Measurements from ENCODE around the gene STK10.

The STK10 gene

DNA sequence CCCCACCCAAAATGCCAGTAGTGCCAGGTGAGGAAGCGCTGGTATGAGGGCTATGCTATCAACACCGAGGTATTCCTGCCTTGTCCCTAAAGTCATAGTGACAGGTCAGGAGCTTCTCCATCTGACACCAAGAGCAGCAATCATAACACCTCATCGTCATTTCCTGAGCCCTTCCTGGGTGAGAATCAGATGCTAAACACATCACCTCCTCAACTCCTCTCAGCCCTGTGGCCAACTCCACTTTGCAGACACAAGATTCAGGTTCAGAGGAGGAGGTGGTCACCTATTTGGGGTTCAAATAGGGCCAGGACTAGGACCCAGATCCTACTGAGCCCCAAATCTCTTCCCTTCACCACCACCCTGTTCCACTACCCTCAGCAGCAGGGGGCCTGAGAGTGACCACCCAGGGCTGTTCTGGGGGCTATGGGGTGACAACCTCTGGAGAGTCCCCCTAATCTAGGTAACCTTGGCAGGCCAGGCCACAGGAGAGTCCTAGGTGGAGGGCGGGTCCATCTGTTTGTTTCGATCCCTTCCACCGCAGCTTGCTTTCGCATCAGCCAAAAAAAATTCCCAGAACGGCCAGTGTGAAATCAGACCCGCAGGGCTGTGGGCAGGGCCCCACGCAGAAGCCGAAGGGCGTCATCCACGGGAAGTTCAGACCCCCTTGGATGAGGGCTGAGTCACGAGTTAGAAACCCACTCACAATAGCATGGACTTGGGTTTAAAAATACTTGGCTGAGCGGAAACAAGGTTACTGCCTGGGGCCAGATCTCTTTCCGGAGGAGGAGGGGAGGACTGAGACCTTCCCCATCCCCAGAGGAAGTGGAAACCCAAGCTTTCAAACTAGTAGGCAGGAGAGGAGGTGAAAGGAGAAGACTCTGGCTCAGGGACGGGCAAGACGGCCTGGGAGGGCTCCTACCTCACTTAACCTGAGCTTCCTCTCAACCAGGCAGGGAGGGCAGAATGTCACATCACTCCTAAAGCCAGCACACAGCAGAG is 8.7 kb downstream of the STK10 start:
- ATAC-seq, result peak; percentile 56
- H3K9me3 Mint-ChIP-seq, result peaks cover 5 to 7% of the 10 kb centered on the region in 2 donors

DNA sequence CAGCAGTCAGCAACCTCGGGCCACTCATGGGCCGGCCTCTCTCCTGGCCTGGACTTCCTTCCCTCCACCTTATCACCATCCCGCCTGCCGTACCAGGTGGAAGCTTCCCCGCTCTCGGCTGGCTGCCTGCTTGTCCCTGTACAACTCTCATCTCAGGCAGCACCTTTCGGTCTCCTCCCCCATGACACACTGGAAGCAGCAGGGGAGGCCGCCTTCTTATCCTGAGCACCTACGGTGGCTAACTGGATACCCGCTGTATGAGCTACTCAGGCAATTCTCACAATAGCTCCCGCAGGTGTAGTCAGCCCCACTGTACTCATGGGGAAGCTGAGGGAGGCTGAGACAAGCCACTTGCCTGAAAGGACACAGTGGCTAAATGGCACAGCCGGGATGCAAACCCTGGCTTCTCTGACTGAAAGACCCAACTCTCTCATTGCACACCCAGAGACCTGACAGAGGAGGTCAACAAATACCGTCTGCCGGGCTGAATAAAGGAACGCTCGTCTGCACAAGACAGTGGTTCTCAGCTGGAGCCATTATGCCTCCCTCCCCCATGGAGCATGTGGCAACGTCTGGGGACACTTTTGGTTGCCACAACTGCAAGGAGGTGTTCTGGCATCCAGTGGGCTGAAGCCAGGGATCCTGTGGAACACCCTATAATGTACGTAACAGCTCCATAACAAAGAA is 9.6 kb downstream of the STK10 start:
- H3K4me3 Mint-ChIP-seq, result peak overlapping the region; percentile 72 to 73
- peak; percentile 4 for ATAC-seq
- H3K4me1 Mint-ChIP-seq, result peaks cover 99% of the 10 kb centered on the region
- H3K27ac Mint-ChIP-seq, result peak overlapping the region; percentile 86 to 97
- H3K27me3 Mint-ChIP-seq, result no peaks in the 10 kb centered on the region
- DNase-seq, result peak; percentile 58 to 63
- H3K9me3 Mint-ChIP-seq, result peaks cover 5 to 7% of the 10 kb centered on the region in 2 donors

More for the DNA sequence above, 8.7 kb downstream of the STK10 start:
- peak overlapping the region; percentile 86 to 97 for H3K27ac Mint-ChIP-seq
- H3K4me1 Mint-ChIP-seq, result peaks cover 99% of the 10 kb centered on the region
- DNase-seq, result peak; percentile 64 to 76
- no peaks in the 10 kb centered on the region for H3K27me3 Mint-ChIP-seq
- H3K4me3 Mint-ChIP-seq, result peak overlapping the region; percentile 72 to 73

DNA sequence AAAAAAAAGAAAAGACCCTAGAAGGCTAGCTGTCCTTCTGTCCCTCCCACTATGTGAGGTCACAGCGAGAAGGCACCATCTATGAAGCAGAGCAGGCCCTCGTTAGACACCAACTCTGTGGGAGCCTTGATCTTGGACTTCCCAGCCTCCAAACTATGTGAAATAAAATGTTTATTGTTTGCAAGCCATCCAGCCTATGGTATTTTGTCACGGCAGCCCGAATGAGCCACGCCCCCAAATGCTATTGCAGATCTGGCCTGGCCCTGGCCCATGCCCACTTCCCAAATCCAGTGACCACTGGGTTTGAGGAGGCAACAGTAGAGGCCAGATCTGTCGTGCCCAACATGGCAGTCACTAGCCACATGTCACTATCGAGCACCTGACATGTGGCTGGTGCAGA is 10.8 kb downstream of the STK10 start:
- DNase-seq (no peak), ATAC-seq (no peak)
- Mint-ChIP-seq H3K4me1 (peaks cover 99% of the 10 kb centered on the region), H3K27ac (no peak overlapping the region), H3K27me3 (no peaks in the 10 kb centered on the region), H3K9me3 (peaks cover 5 to 7% of the 10 kb centered on the region in 2 donors), H3K4me3 (peak overlapping the region; percentile 73 to 85)

DNA sequence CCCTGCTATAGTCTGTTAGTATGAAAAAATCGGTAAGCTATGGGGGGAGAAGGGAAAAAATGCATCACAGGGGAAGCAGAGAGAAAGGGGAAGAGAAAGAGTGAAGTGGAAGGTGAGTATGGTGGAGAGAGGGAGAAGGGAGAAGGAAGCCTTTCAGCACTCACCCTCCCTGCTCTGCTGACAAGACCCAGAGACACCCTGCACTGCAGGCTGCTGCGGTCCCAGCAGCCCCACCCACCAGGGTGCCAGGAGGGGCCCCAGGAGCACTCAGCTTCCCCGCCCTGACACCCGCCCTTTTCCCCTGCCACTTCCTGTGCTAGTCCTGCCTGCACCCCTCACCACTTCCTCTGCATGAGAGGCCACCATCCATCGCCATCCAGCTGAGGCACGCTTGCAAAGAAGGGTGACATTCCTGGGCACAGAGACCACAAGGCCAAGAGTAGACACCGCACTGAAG is 12.7 kb downstream of the STK10 start:
- peaks cover 5 to 7% of the 10 kb centered on the region in 2 donors for H3K9me3 Mint-ChIP-seq
- H3K27ac Mint-ChIP-seq, result peak overlapping the region; percentile 87 to 94
- ATAC-seq (peak; percentile 80), DNase-seq (peak; percentile 78 to 87)
- peak overlapping the region; percentile 78 to 85 for H3K4me3 Mint-ChIP-seq
- H3K27me3 Mint-ChIP-seq, result no peaks in the 10 kb centered on the region
- peaks cover 100% of the 10 kb centered on the region for H3K4me1 Mint-ChIP-seq

DNA sequence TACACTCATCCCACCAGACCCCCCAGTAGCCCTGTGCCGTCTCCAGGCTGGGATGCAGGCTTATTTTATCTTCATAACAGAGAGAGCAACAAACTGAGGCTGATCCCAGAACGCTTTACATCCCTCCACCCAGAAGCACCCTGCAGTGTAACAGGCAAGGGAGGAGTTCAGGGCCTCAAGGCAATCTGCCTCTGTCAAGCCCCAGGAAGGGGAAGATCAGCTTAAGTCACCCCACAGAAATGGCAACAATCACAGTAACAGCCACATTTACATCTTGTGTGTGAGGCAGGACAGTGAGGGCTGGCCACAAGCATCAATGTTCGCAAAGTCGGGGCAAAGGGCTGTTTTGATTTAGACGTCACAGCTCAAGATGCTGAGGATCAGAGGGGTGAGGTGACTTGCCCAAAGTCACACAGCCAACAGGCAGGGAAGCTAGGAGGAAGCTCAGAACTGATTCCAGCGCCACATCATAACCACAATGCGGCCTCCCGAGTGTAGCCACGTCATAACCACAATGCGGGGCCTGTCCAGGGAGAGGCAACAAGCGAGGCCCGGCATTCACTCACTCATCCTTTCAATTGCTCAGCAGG is 14.4 kb downstream of the STK10 start:
- Mint-ChIP-seq H3K4me1 (peaks cover 100% of the 10 kb centered on the region), H3K27ac (peak overlapping the region; percentile 83 to 94), H3K9me3 (peaks cover 5 to 7% of the 10 kb centered on the region in 2 donors), H3K4me3 (peak overlapping the region; percentile 78 to 85), H3K27me3 (no peaks in the 10 kb centered on the region)
- peak; percentile 23 for ATAC-seq
- peak; percentile 48 to 83 for DNase-seq

DNA sequence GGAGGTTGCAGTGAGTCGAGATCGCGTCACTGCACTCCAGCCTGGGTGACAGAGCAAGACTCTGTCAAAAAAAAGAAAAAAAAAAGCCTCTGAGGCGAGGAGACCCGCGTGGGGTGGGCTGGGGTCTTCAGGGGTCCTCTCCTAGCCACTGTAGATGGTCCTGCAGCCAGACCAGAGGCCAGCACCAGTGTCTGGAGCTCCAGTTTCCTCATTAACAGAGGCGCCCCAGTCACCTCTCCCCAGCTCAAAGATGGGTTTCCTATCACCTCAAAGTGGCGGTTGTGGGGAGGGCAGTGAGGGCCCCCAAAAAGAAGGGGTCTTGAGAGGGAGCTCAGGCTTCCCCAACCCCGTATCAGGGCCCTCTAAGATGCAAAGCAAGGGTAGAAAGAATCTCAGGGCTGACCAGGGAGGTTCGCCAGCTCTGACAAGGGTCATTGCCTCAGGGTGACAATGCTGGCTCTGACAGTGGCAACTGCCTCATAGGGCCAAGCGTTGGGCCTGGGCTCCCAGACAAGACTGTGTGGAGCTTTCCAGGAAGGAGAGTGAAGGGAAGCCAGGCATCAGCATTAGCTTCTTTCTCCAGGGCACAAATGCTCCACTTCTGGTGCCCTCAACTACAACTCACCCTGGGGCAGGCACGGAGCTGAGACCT is 15.0 kb downstream of the STK10 start:
- Mint-ChIP-seq H3K4me3 (peak overlapping the region; percentile 78 to 85), H3K27ac (peak overlapping the region; percentile 83 to 94)
- peak in 1 of 2 donors; percentile 8 for DNase-seq

DNA sequence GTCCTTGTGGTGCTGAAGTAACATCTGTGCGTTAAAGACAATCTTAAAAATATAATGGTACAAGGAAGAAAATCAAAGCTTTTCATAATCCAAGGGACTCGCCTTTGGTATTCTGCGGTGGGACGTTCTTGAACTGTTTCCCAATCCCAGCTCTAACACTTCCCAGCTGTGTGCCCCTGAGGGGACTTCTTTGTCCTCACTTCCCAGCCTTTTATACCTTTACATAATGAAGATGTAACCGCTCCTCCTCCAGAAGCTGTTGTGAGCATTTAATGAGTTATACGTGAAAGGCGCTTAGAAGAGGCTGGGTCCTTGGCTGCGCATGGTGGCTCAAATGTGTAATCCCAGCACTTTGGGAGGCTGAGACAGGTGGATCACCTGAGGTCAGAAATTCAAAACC is 16.9 kb downstream of the STK10 start:
- ATAC-seq (no peak), DNase-seq (no peak)
- Mint-ChIP-seq H3K9me3 (no peaks in the 10 kb centered on the region), H3K27me3 (no peaks in the 10 kb centered on the region), H3K27ac (peak overlapping the region in 1 of 2 donors; percentile 27), H3K4me1 (peaks cover 96% of the 10 kb centered on the region), H3K4me3 (no peak overlapping the region)

More for the DNA sequence above, 15.0 kb downstream of the STK10 start:
- Mint-ChIP-seq H3K4me1 (peaks cover 100% of the 10 kb centered on the region), H3K27me3 (no peaks in the 10 kb centered on the region), H3K9me3 (peaks cover under 1 to 1% of the 10 kb centered on the region in 2 donors)
- no peak for ATAC-seq

DNA sequence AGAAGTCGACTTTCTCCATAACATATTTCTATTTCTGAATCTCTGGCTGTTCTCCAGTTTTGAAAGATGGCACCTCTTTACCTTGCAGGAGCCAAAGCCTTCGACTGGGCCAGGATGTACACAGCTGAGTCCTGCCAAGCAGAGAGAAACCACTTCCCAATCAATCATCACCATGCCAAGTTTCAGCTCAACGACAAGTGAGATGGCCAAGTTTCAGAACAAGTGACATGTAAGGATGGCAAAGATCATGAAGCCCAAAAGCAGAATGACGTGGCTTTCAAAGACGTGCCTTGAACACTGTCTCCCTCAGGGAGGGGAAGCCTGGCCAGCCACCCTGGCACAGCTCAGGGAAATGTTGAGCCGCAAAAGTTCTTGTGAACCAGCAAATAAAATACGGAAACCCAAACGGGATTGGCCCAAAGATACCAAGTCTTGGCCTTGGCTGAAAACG is 17.7 kb downstream of the STK10 start:
- H3K27me3 Mint-ChIP-seq, result no peaks in the 10 kb centered on the region
- H3K4me3 Mint-ChIP-seq, result peak overlapping the region; percentile 71 to 74
- ATAC-seq, result peak; percentile 32
- H3K27ac Mint-ChIP-seq, result peak overlapping the region in 1 of 2 donors; percentile 83
- peaks cover 96% of the 10 kb centered on the region for H3K4me1 Mint-ChIP-seq
- no peaks in the 10 kb centered on the region for H3K9me3 Mint-ChIP-seq
- DNase-seq, result peak in 1 of 2 donors; percentile 43

DNA sequence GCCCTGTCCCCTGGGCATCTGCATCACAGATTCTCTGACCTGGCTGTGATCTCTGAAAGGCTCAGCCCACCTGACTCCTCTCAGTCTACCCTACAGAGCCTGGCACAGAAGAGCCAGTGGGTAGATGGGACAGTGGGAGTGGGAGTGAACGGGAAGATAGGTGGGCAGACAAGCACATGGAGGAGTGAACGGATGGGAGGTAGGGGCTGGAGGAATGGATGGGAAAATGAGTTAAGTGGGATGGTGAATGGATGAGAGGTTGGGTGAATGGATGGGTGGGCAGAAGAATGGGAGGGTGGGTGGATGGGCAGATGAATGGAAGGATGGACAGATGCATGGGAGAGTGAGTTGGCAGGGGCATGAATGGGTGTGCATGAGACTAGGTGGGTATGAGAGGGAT is 18.8 kb downstream of the STK10 start:
- Mint-ChIP-seq H3K27me3 (no peaks in the 10 kb centered on the region), H3K4me3 (no peak overlapping the region), H3K9me3 (no peaks in the 10 kb centered on the region), H3K4me1 (peaks cover 95% of the 10 kb centered on the region), H3K27ac (peak overlapping the region; percentile 77 to 96)
- DNase-seq (no peak), ATAC-seq (no peak)

DNA sequence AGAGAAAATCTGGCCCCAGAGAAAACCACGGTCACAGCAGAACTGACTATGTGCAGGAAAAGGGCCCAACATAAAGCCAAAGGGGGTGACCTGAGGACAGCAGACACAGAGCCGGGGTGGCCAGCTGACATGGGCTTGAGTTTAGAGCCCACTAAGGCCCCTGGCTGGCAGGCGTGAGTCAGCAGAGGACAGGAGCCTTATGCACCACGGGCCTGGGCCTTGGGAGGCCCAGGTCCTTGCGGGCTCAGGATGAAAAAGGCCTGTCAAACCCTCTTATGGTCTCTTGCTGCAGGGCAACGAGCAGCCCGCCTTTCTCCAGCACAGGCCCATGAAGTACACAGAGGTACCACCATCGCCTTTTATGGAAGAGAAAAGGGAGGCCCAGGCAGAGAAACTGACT is 19.7 kb downstream of the STK10 start:
- DNase-seq (no peak), ATAC-seq (no peak)
- peaks cover 92% of the 10 kb centered on the region for H3K4me1 Mint-ChIP-seq
- H3K4me3 Mint-ChIP-seq, result no peak overlapping the region
- H3K27me3 Mint-ChIP-seq, result no peaks in the 10 kb centered on the region
- no peaks in the 10 kb centered on the region for H3K9me3 Mint-ChIP-seq
- H3K27ac Mint-ChIP-seq, result no peak overlapping the region

DNA sequence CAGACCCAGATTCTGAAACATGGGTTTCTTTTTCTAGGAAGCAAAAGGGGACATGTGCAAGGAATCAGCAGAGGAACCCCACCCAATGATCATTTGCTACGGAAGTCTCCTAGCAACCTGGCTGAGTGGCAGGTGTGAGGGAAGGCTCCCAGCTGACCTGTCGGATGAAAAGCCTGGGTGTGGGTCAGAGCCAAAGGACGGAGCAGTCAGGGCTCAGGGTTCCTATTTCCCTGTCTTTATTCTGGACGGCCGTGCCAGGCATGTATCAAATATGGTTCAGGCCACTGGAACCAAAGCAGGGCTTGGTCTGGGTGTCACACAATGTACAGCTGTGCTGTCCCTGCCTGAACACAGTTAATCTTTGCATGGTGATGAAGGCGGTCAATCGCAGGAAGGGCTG is 20.1 kb downstream of the STK10 start:
- no peaks in the 10 kb centered on the region for H3K27me3 Mint-ChIP-seq
- no peak for ATAC-seq
- no peaks in the 10 kb centered on the region for H3K9me3 Mint-ChIP-seq
- no peak overlapping the region for H3K4me3 Mint-ChIP-seq
- peak overlapping the region in 1 of 2 donors; percentile 69 for H3K27ac Mint-ChIP-seq
- no peak for DNase-seq
- H3K4me1 Mint-ChIP-seq, result peaks cover 92% of the 10 kb centered on the region

DNA sequence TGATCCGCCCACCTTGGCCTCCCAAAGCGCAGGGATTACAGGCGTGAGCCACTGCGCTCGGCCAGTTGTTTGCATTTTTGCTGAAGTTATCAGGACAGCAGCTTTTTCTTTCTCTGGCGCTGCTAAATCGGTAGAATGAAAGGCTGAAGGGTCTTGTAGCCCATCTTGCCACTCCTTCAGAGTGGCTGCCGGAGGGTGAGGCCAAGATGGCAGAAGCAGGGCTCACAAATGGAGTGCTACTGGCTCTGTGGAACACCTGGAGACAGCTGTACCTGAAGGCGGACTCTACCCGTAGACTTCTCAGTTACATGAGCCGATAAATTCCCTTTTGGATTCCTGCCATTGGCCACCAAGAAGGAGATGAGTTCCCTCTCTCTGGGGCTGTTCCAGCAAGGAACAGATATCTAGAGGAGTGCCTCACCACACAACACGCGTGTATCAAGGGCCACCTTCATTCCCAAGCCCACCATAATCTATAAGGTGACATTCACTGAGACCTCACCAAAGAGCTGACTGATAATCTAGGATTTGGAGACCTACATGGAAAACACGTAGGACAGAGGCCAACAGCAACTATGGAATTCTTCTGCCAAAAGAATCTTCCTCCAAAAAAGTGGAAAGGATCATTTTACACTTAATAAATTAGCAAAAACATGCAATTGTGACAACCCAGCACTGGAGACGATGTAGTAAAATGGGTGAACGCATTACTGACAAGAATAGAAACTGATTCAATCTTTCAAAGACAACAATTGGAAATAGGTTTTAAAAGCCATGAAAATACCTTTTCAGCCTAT is 21.8 kb downstream of the STK10 start:
- ATAC-seq (no peak), DNase-seq (no peak)
- Mint-ChIP-seq H3K27ac (peak overlapping the region in 1 of 2 donors; percentile 59), H3K4me1 (peaks cover 88% of the 10 kb centered on the region), H3K4me3 (no peak overlapping the region), H3K27me3 (no peaks in the 10 kb centered on the region), H3K9me3 (no peaks in the 10 kb centered on the region)

DNA sequence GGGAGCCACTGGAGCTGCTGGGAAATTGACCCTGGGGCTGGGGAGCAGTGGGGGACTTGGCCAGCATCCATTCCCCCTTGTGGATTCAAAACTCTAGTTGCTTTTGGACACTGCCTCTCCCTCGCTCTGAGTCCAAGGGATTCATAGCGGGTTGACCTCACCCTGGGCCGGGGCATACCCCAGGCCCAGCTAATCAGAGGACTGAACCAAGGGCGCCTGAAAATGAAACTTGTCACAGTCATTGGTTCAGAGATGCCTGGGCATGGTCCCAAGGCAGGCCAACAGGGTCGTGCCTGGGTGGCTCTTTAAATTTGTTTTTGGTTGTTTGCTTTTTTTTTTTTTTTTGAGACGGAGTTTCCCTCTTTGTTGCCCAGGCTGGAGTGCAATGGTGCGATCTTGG is 22.6 kb downstream of the STK10 start:
- no peak for DNase-seq
- Mint-ChIP-seq H3K9me3 (no peaks in the 10 kb centered on the region), H3K4me1 (peaks cover 88% of the 10 kb centered on the region), H3K4me3 (no peak overlapping the region), H3K27me3 (no peaks in the 10 kb centered on the region), H3K27ac (peak overlapping the region; percentile 21 to 59)
- ATAC-seq, result peak; percentile 25

DNA sequence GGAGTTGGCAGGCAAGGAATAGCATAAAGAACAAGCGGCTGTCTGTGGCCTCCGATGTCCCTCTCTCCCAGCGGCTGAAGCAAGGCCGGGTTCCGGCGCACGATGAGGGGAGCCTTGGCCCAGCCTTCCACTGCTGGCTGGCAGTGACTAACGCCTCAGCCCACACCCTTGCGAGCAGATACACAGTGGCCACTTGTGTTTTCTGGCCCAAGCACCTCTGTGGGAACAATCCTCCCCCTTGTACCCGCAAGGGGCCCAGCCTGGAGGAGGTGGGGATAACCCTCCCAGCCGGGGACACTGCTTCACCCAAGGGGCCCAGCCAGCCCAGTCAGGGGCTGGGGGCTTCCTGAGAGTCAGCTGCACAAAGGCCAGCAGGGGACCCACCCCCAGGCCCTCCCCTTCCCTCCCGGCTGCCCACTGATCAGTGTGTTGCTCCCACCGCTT is 23.2 kb downstream of the STK10 start:
- Mint-ChIP-seq H3K27me3 (no peaks in the 10 kb centered on the region), H3K9me3 (no peaks in the 10 kb centered on the region)
- ATAC-seq, result peak; percentile 35

More for the DNA sequence above, 23.2 kb downstream of the STK10 start:
- DNase-seq, result no peak
- peak overlapping the region in 1 of 2 donors; percentile 86 for H3K27ac Mint-ChIP-seq
- H3K4me3 Mint-ChIP-seq, result no peak overlapping the region
- H3K4me1 Mint-ChIP-seq, result peaks cover 86% of the 10 kb centered on the region
